Osteocyte (in vitro differentiated cells): ENCODE results near the gene SQSTM1. TPM values are rescaled to one million over a fixed set of nuclear protein-coding genes. Genes with fewer than 3 reads are reported as not detected.

ENCODE experiments used
- DNase-seq: peaks from one replicate; pipeline ENCODE4 v3.0.0; 2021; ENCODE audit warnings: mixed read lengths; ENCODE audit not compliant: unreplicated experiment; ENCODE audit errors: extremely low spot score
- H3K27ac Mint-ChIP-seq: one replicate; pipeline ENCODE4 v1.8.0; 2021; ENCODE audit warnings: mild to moderate bottlenecking, mixed read lengths; ENCODE audit not compliant: unreplicated experiment
- H3K27me3 Mint-ChIP-seq: one replicate; pipeline ENCODE4 v1.8.0; 2021; ENCODE audit warnings: mixed read lengths; ENCODE audit not compliant: unreplicated experiment
- H3K36me3 Mint-ChIP-seq: one replicate; pipeline ENCODE4 v1.8.0; 2021; ENCODE audit warnings: mixed read lengths; ENCODE audit not compliant: unreplicated experiment
- H3K4me1 Mint-ChIP-seq: one replicate; pipeline ENCODE4 v1.8.0; 2021; ENCODE audit warnings: mixed read lengths; ENCODE audit not compliant: unreplicated experiment
- H3K4me3 Mint-ChIP-seq: one replicate; pipeline ENCODE4 v1.8.0; 2021; ENCODE audit warnings: mild to moderate bottlenecking, moderate library complexity, mixed read lengths; ENCODE audit not compliant: unreplicated experiment
- H3K9me3 Mint-ChIP-seq: one replicate; pipeline ENCODE4 v1.8.0; 2021; ENCODE audit warnings: mixed read lengths; ENCODE audit not compliant: unreplicated experiment
- total RNA-seq: library from RNA; stranded (reverse); gene quantifications from 2 replicates; pipeline ENCODE4 v1.2.1, GENCODE V29; 2021
- TF ChIP-seq, protein P1 (sequence below): fragments of 200-600 bp; sonication (generic); IDR thresholded peaks from 2 replicates; pipeline ENCODE4 v1.5.0; 2021; ENCODE audit warnings: antibody characterized with exemption, mild to moderate bottlenecking, moderate library complexity

The SQSTM1 gene
- total RNA-seq, 1 donor from 2014 or later = 447 TPM

DNA sequence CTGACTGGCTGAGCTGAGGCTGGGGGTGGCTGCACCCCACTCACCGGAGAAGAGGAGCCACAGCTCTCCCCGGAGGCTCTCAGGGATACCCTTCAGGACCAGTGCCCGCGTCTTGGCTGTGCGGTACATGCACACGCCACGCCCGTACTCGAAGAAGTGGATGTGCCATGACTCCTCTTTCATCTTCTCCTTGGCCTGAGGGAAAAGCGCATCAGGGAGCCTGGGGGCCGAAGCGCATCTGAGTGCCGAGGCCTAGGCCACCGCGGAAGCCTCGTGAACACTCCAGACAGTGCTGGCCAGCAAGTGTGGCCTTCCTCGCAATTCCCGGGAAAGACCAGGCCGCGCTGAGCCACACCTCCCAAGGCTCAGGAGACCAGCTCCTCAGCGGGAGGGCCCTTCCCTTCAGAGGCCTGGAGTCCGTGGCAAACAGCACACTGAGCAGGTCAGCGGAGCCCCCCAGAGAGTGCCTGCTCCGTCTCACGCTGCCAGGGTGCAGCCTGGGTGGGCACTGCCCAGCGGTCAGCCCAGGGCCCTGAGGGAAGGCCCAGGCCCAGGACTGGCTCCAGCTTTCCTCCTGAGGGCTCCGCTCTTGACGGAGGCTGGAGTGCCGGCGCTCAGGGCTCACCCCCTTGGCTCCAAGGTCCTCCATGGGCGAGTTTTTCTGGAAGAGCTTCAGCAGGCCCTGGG lies 58.4 kb downstream of the SQSTM1 start:
- TF ChIP-seq, protein P1, sequence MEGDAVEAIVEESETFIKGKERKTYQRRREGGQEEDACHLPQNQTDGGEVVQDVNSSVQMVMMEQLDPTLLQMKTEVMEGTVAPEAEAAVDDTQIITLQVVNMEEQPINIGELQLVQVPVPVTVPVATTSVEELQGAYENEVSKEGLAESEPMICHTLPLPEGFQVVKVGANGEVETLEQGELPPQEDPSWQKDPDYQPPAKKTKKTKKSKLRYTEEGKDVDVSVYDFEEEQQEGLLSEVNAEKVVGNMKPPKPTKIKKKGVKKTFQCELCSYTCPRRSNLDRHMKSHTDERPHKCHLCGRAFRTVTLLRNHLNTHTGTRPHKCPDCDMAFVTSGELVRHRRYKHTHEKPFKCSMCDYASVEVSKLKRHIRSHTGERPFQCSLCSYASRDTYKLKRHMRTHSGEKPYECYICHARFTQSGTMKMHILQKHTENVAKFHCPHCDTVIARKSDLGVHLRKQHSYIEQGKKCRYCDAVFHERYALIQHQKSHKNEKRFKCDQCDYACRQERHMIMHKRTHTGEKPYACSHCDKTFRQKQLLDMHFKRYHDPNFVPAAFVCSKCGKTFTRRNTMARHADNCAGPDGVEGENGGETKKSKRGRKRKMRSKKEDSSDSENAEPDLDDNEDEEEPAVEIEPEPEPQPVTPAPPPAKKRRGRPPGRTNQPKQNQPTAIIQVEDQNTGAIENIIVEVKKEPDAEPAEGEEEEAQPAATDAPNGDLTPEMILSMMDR = no peak
- H3K9me3 Mint-ChIP-seq = peaks cover 8% of the 10 kb centered on the region
- no peak overlapping the region for H3K27ac Mint-ChIP-seq
- DNase-seq = no peak
- H3K4me3 Mint-ChIP-seq = no peak overlapping the region
- no peaks in the 10 kb centered on the region for H3K27me3 Mint-ChIP-seq
- peaks cover 42% of the 10 kb centered on the region for H3K36me3 Mint-ChIP-seq
- H3K4me1 Mint-ChIP-seq = no peaks in the 10 kb centered on the region

GRCh38 chr5:179879690-179880010 lies 58.9 kb downstream of the SQSTM1 start:
- no peak for DNase-seq
- H3K27me3 Mint-ChIP-seq = no peaks in the 10 kb centered on the region
- no peak overlapping the region for H3K4me3 Mint-ChIP-seq
- peaks cover 8% of the 10 kb centered on the region for H3K9me3 Mint-ChIP-seq
- TF ChIP-seq, protein P1 = no peak
- no peaks in the 10 kb centered on the region for H3K4me1 Mint-ChIP-seq
- H3K27ac Mint-ChIP-seq = no peak overlapping the region
- H3K36me3 Mint-ChIP-seq = peaks cover 46% of the 10 kb centered on the region

DNA sequence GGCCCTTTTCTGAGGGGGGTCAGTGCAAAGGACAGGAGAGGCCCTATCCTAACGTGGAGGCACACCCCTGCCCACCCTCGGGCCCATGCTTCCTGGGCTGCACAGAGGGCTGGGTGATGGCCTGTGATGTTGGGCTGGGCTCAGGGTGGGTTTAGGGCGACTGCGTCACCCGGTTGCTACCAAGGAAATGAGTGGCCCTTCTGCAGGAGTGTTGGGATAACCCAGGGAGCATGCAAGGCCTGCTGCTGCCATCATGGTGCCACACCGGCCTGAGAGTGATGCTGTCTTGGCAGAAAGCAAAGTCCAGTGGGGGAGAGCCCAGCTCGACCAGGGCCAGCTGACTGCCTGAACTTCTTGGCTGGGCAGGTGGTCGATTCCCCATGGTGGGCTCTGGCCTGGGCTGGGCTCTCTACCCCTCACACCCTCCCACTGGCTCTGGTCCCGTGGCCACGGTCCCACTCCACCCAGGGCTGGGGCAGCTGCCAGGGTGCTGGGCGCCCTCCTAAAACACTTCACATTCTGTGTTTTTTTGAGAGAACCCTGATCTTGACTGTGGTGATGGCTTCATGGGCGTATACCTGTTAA lies 59.5 kb downstream of the SQSTM1 start:
- Mint-ChIP-seq H3K4me3 (no peak overlapping the region), H3K9me3 (peaks cover 8% of the 10 kb centered on the region), H3K4me1 (no peaks in the 10 kb centered on the region), H3K36me3 (peaks cover 51% of the 10 kb centered on the region), H3K27ac (no peak overlapping the region), H3K27me3 (no peaks in the 10 kb centered on the region)
- TF ChIP-seq, protein P1 = no peak
- no peak for DNase-seq

- Mint-ChIP-seq H3K9me3 (peaks cover 8% of the 10 kb centered on the region), H3K4me3 (no peak overlapping the region), H3K27me3 (no peaks in the 10 kb centered on the region), H3K27ac (no peak overlapping the region), H3K36me3 (peaks cover 56% of the 10 kb centered on the region), H3K4me1 (no peaks in the 10 kb centered on the region)
- DNase-seq = no peak
- TF ChIP-seq, protein P1 = no peak
Measured at GRCh38 chr5:179880848-179881590, 60.3 kb downstream of the SQSTM1 start.

GRCh38 chr5:179882338-179882737 lies 61.6 kb downstream of the SQSTM1 start:
- Mint-ChIP-seq H3K4me3 (no peak overlapping the region), H3K27ac (no peak overlapping the region), H3K4me1 (no peaks in the 10 kb centered on the region), H3K36me3 (peaks cover 64% of the 10 kb centered on the region), H3K9me3 (peaks cover 8% of the 10 kb centered on the region), H3K27me3 (no peaks in the 10 kb centered on the region)
- TF ChIP-seq, protein P1 = no peak
- DNase-seq = no peak
